IMR-90 (cell line): ENCODE data around the gene SSC4D. TPM values are rescaled to one million over a fixed set of nuclear protein-coding genes. Genes with fewer than 3 reads are reported as not detected.

ENCODE experiments used
- ATAC-seq: fragments of 200-7000 bp; cut with Tn5 transposase; 2 replicates; pipeline ENCODE4 v1.9.1; 2020; ENCODE audit warnings: low read depth, mild to moderate bottlenecking, moderate library complexity
- BruUV-seq: library from RNA; stranded (reverse); fragments of 400-500 nt; replicated peaks from 2 replicates; lab custom pipeline; 2021; lab: Mats Ljungman, UMichigan
- CTCF ChIA-PET: fragments of 300-600 bp; formaldehyde crosslinking; extraction: SDS; loops from one replicate; lab custom pipeline; 2021; ENCODE audit warnings: antibody characterized with exemption; lab: Yijun Ruan, JAX
- POLR2A ChIA-PET: fragments of 300-600 bp; sonication (Branson Sonifier 250); formaldehyde crosslinking; loops from one replicate; lab custom pipeline; 2022; ENCODE audit warnings: antibody characterized with exemption; ENCODE audit not compliant: unreplicated experiment; lab: Charles Lee
- DNase-seq: peaks from one replicate; pipeline ENCODE4 v3.0.0; 2013
- H2AFZ ChIP-seq: replicated peaks from 2 replicates; pipeline ENCODE3; 2013; ENCODE audit warnings: low read length, mild to moderate bottlenecking; ENCODE audit not compliant: poor library complexity
- H2AK5ac ChIP-seq: 2 replicates; pipeline ENCODE4 v1.6.1; 2013; ENCODE audit warnings: low read depth, low read length, inconsistent platforms
- H2AK9ac ChIP-seq: replicated peaks from 2 replicates; pipeline ENCODE3; 2013; ENCODE audit warnings: mild to moderate bottlenecking, low read depth, low read length, moderate library complexity; ENCODE audit not compliant: poor library complexity
- H2BK120ac ChIP-seq: 2 replicates; pipeline ENCODE4 v1.6.1; 2013; ENCODE audit warnings: low read depth, low read length, inconsistent platforms
- H2BK15ac ChIP-seq: 3 replicates; pipeline ENCODE4 v1.6.1; 2013; ENCODE audit warnings: low read depth, low read length, inconsistent platforms
- H2BK20ac ChIP-seq: 2 replicates; pipeline ENCODE4 v1.6.1; 2013; ENCODE audit warnings: low read depth, mild to moderate bottlenecking, inconsistent platforms, low read length, moderate library complexity
- H2BK5ac ChIP-seq: 2 replicates; pipeline ENCODE4 v1.6.1; 2013; ENCODE audit warnings: mild to moderate bottlenecking, low read depth, low read length, inconsistent platforms; ENCODE audit not compliant: poor library complexity, severe bottlenecking
- H3K14ac ChIP-seq: replicated peaks from 2 replicates; pipeline ENCODE4 v1.6.1; 2013; ENCODE audit warnings: low read depth, low read length, inconsistent platforms
- H3K18ac ChIP-seq: 2 replicates; pipeline ENCODE4 v1.6.1; 2013; ENCODE audit warnings: low read depth, low read length, control low read depth
- H3K23ac ChIP-seq: 2 replicates; pipeline ENCODE4 v1.6.1; 2013; ENCODE audit warnings: low read depth, low read length, inconsistent platforms
- H3K27ac ChIP-seq: 2 replicates; pipeline ENCODE4 v1.5.1; 2013; ENCODE audit warnings: mild to moderate bottlenecking, control low read depth, low read length; ENCODE audit not compliant: insufficient read depth
- H3K27me3 ChIP-seq: 2 replicates; pipeline ENCODE4 v1.6.1; 2013; ENCODE audit warnings: low read length; ENCODE audit not compliant: control insufficient read depth, insufficient read depth
- H3K36me3 ChIP-seq: 2 replicates; pipeline ENCODE4 v1.6.1; 2013; ENCODE audit warnings: low read length, mixed read lengths; ENCODE audit not compliant: control insufficient read depth, insufficient read depth
- H3K4ac ChIP-seq: 2 replicates; pipeline ENCODE4 v1.6.1; 2013; ENCODE audit warnings: low read depth, low read length, inconsistent platforms
- H3K4me1 ChIP-seq: 2 replicates; pipeline ENCODE4 v1.6.1; 2013; ENCODE audit warnings: low read length, mixed read lengths; ENCODE audit not compliant: control insufficient read depth, insufficient read depth
- H3K4me2 ChIP-seq: 2 replicates; pipeline ENCODE4 v1.6.1; 2013; ENCODE audit warnings: low read depth, mild to moderate bottlenecking, control low read depth, low read length, moderate library complexity
- H3K4me3 ChIP-seq: 2 replicates; pipeline ENCODE4 v1.5.1; 2013; ENCODE audit warnings: low read depth, mild to moderate bottlenecking, control low read depth, low read length, moderate library complexity; ENCODE audit not compliant: insufficient read depth
- H3K56ac ChIP-seq: 2 replicates; pipeline ENCODE4 v1.6.1; 2013; ENCODE audit warnings: low read length, inconsistent platforms; ENCODE audit not compliant: insufficient read depth; ENCODE audit errors: extremely low read depth
- H3K79me1 ChIP-seq, 2 experiments: 2 replicates each; pipeline ENCODE4 v1.6.1; 2013; ENCODE audit warnings: low read length in 2 of 2, inconsistent platforms in 1 of 2, low read depth in 1 of 2
- H3K9ac ChIP-seq: 2 replicates; pipeline ENCODE4 v1.6.1; 2013; ENCODE audit warnings: low read depth, low read length, control low read depth
- H3K9me1 ChIP-seq: 2 replicates; pipeline ENCODE4 v1.6.1; 2013; ENCODE audit warnings: low read length, inconsistent platforms; ENCODE audit not compliant: insufficient read depth
- H3K9me3 ChIP-seq: 2 replicates; pipeline ENCODE4 v1.6.1; 2013; ENCODE audit warnings: low read length; ENCODE audit not compliant: control insufficient read depth, insufficient read depth
- H4K20me1 ChIP-seq: 2 replicates; pipeline ENCODE4 v1.6.1; 2013; ENCODE audit warnings: low read length, inconsistent platforms; ENCODE audit not compliant: insufficient read depth
- H4K5ac ChIP-seq: 2 replicates; pipeline ENCODE4 v1.6.1; 2013; ENCODE audit warnings: mild to moderate bottlenecking, low read depth, low read length, control low read depth
- H4K8ac ChIP-seq, 2 experiments: 2 replicates each; pipeline ENCODE4 v1.6.1; 2013; ENCODE audit warnings: low read depth in 2 of 2, low read length in 2 of 2, control low read depth in 1 of 2, inconsistent platforms in 1 of 2
- H4K91ac ChIP-seq: 2 replicates; pipeline ENCODE4 v1.6.1; 2013; ENCODE audit warnings: low read depth, low read length, inconsistent platforms; ENCODE audit not compliant: insufficient read depth
- BHLHE40 ChIP-seq: fragments of 150-350 bp; IDR thresholded peaks from 2 replicates; pipeline ENCODE4 v1.6.1; 2016; ENCODE audit warnings: mild to moderate bottlenecking, low read depth, low read length
- CEBPB ChIP-seq: IDR thresholded peaks from 2 replicates; pipeline ENCODE4 v1.6.1; 2012; ENCODE audit warnings: low read depth, low read length, improper control_type of control experiment
- CHD1 ChIP-seq: IDR thresholded peaks from 2 replicates; pipeline ENCODE4 v1.6.1; 2012; ENCODE audit warnings: low read depth, low read length, improper control_type of control experiment
- CTCF ChIP-seq: conservative IDR thresholded peaks from 2 replicates; pipeline ENCODE4 v1.5.1; 2012; ENCODE audit warnings: mild to moderate bottlenecking, low read depth, low read length, improper control_type of control experiment
- ELK1 ChIP-seq: fragments of 150-350 bp; IDR thresholded peaks from 2 replicates; pipeline ENCODE4 v1.6.1; 2016; ENCODE audit warnings: low read depth, mild to moderate bottlenecking, low read length, moderate library complexity, borderline replicate concordance
- FOS ChIP-seq: fragments of 150-350 bp; IDR thresholded peaks from 2 replicates; pipeline ENCODE4 v1.6.1; 2016; ENCODE audit warnings: low read depth, low read length
- MAFK ChIP-seq: IDR thresholded peaks from 2 replicates; pipeline ENCODE4 v1.6.1; 2012; ENCODE audit warnings: low read depth, low read length, improper control_type of control experiment
- MAZ ChIP-seq: IDR thresholded peaks from 2 replicates; pipeline ENCODE4 v1.6.1; 2012; ENCODE audit warnings: low read depth, mild to moderate bottlenecking, low read length, improper control_type of control experiment, moderate library complexity, borderline replicate concordance
- MXI1 ChIP-seq: IDR thresholded peaks from 2 replicates; pipeline ENCODE4 v1.6.1; 2012; ENCODE audit warnings: low read depth, mild to moderate bottlenecking, low read length, moderate library complexity, borderline replicate concordance
- NFE2L2 ChIP-seq: fragments of 150-350 bp; IDR thresholded peaks from 2 replicates; pipeline ENCODE4 v1.6.1; 2016; ENCODE audit warnings: low read depth, mild to moderate bottlenecking, low read length
- POLR2A ChIP-seq: IDR thresholded peaks from 2 replicates; pipeline ENCODE4 v1.6.1; 2012; ENCODE audit warnings: mild to moderate bottlenecking, low read depth, low read length
- RAD21 ChIP-seq: IDR thresholded peaks from 2 replicates; pipeline ENCODE4 v1.6.1; 2012; ENCODE audit warnings: low read length, improper control_type of control experiment
- RCOR1 ChIP-seq: IDR thresholded peaks from 2 replicates; pipeline ENCODE4 v1.6.1; 2012; ENCODE audit warnings: mild to moderate bottlenecking, low read length, improper control_type of control experiment; ENCODE audit not compliant: insufficient replicate concordance
- SMC3 ChIP-seq: fragments of 150-350 bp; IDR thresholded peaks from 2 replicates; pipeline ENCODE4 v1.6.1; 2016; ENCODE audit warnings: low read depth, mild to moderate bottlenecking, antibody characterized with exemption, low read length, moderate library complexity
- USF2 ChIP-seq: fragments of 150-350 bp; IDR thresholded peaks from 2 replicates; pipeline ENCODE4 v1.6.1; 2017; ENCODE audit warnings: mild to moderate bottlenecking, antibody characterized with exemption, low read length, low read depth
- WGBS, 2 experiments: methylation state at CpG; one replicate each; pipeline versions ENCODE4 v1.1.5 to v1.1.7; 2013; ENCODE audit warnings: missing lambda C conversion rate in 2 of 2; ENCODE audit not compliant: insufficient read length in 1 of 2; ENCODE audit errors: extremely low coverage in 2 of 2; 5-methylcytosine and 5-hydroxymethylcytosine counted together
- dilution Hi-C: fragments of 300-500 bp; cut with HindIII; formaldehyde crosslinking; loops from one replicate; pipeline ENCODE4 v1.14.3; 2018; ENCODE audit warnings: low sequenced_read_pairs; ENCODE audit not compliant: unreplicated experiment
- in situ Hi-C: fragments of 300-500 bp; cut with MboI; formaldehyde crosslinking; loops from 3 replicates; pipeline ENCODE4 v1.14.3; 2019; ENCODE audit warnings: low sequenced_read_pairs, inconsistent platforms, mixed read lengths
- intact Hi-C: fragments of 100-400 bp; cut with micrococcal nuclease; formaldehyde crosslinking; loops from 2 replicates; pipeline ENCODE4 v1.10.0; 2022
- polyA plus RNA-seq, 3 experiments: library from polyadenylated mRNA; depleted of rRNA; stranded (reverse); fragments of >200 nt; gene quantifications; 2 replicates each; pipeline ENCODE4 v1.2.3, GENCODE V29; 2012; ENCODE audit warnings: low replicate concordance in 1 of 3
- total RNA-seq: library from RNA; depleted of rRNA; stranded (reverse); fragments of >200 nt; gene quantifications from 2 replicates; pipeline ENCODE4 v1.2.3, GENCODE V29; 2012

SSC4D gene
- total and polyA plus RNA-seq, 2 of the 4 experiments (the other 2 are of a cell fraction), result 0.36 to 0.70 TPM

- H3K79me1 ChIP-seq, result peaks cover 0 to 4% of the 10 kb centered on the region in 2 experiments; a peak in 1 of 4 replicates
- H3K4ac ChIP-seq, result no peak overlapping the region
- 80% methylated on average over 3 of the region's 3 CpGs; no CpG with 5 or more reads in 1 of the 2 experiments for WGBS, 2 experiments
- no peak overlapping the region for H3K23ac ChIP-seq
- intact Hi-C loops (no loop called here), in situ Hi-C loops (no loop called here), dilution Hi-C loops (no loop called here)
- no peak overlapping the region for H4K8ac ChIP-seq
- H4K5ac ChIP-seq, result no peak overlapping the region
- H2BK20ac ChIP-seq, result no peak overlapping the region
- no TSS peak for BruUV-seq
- ChIA-PET CTCF (no interaction called here), POLR2A (no interaction called here)
- no peaks in the 10 kb centered on the region for H3K27me3 ChIP-seq
- DNase-seq, result no peak
- H2AK5ac ChIP-seq, result no peak overlapping the region
- no peaks in the 10 kb centered on the region for H3K36me3 ChIP-seq
- no peak overlapping the region for H2AK9ac ChIP-seq
- no peak overlapping the region for H3K18ac ChIP-seq
- no peak overlapping the region for H2BK120ac ChIP-seq
- H3K4me1 ChIP-seq, result peaks cover 3% of the 10 kb centered on the region
- no peak overlapping the region for H4K91ac ChIP-seq
- no peak overlapping the region for H3K56ac ChIP-seq
- no peaks in the 10 kb centered on the region for H4K20me1 ChIP-seq
- H3K9ac ChIP-seq, result no peak overlapping the region
- TF ChIP-seq MAZ (no peak), MXI1 (no peak), MAFK (no peak), BHLHE40 (no peak), POLR2A (no peak), RCOR1 (no peak), NFE2L2 (no peak), CEBPB (no peak), USF2 (no peak), FOS (no peak), SMC3 (no peak), ELK1 (no peak), CHD1 (no peak), CTCF (no peak), RAD21 (no peak)
- H3K4me3 ChIP-seq, result no peak overlapping the region
- H3K9me1 ChIP-seq, result peaks cover 10% of the 10 kb centered on the region; the same call in 1 of the 2 replicates
- no peak overlapping the region for H2BK5ac ChIP-seq
- no peaks in the 10 kb centered on the region for H3K9me3 ChIP-seq
- H3K14ac ChIP-seq, result no peak overlapping the region
- H3K4me2 ChIP-seq, result no peak overlapping the region
- no peak overlapping the region for H3K27ac ChIP-seq
- H2BK15ac ChIP-seq, result no peak overlapping the region
- no peak overlapping the region for H2AFZ ChIP-seq
- ATAC-seq, result no peak
These were observed 38.1 kb downstream of the SSC4D start for GRCh38 chr7:76371396-76371795.
